ENCODE data around the gene KCNMB1.

GRCh38 chr5:170426786-170427185, 37.6 kb upstream of the KCNMB1 start:
- TF ChIP-seq POLR2AphosphoS5 (IDR thresholded peaks at IDR 0.05; ENCODE audit: insufficient read depth in 1 of 2, low read depth in 1 of 2) (no peak), POLR2A (IDR thresholded peaks at IDR 0.05) (no peak), CTCF (IDR thresholded peaks at IDR 0.05) (no peak)
